Measurements from ENCODE around the gene PKD2L2. TPM values are rescaled to one million over a fixed set of nuclear protein-coding genes. Genes with fewer than 3 reads are reported as not detected.
A peak's percentile ranks its signal among the peaks of the same experiment; 100 is the strongest.

Gene PKD2L2
- total and polyA plus RNA-seq, 9 of the 15 experiments (the other 6 are each of a cell fraction or from before 2014, with no cell fraction given): 0.08 to 0.25 (median 0.11) TPM; not detected in 5

GRCh38 chr5:137888863-137889759 lies at the start of gene PKD2L2 (continued):
- TF ChIP-seq SNAPC5 (CRISPR knock-in tag; IDR thresholded peaks at IDR 0.05): no peak
- no peak for TF ChIP-seq EHMT2 (IDR thresholded peaks at IDR 0.05)
- TF ChIP-seq CAMTA2 (CRISPR knock-in tag; conservative IDR thresholded peaks at IDR 0.05): no peak
- TF ChIP-seq PBX2 (CRISPR knock-in tag; IDR thresholded peaks at IDR 0.05; ENCODE audit: low read depth): no peak
- TF ChIP-seq PBX2 (tag; conservative IDR thresholded peaks at IDR 0.05; ENCODE audit: low read depth): no peak
- TF ChIP-seq ZNF561 (CRISPR knock-in tag; conservative IDR thresholded peaks at IDR 0.05): no peak
- no peak for TF ChIP-seq ZNF3 (CRISPR knock-in tag; IDR thresholded peaks at IDR 0.05)
- no peak for TF ChIP-seq ZNF324 (CRISPR knock-in tag; IDR thresholded peaks at IDR 0.05)
- peak; percentile 96 for TF ChIP-seq PHF8 (IDR thresholded peaks at IDR 0.05; ENCODE audit: borderline replicate concordance, low read length)
- no peak for TF ChIP-seq RAD21 (CRISPR knock-in tag; conservative IDR thresholded peaks at IDR 0.05 in 1 of 2, IDR thresholded peaks at IDR 0.05 in 1 of 2)
- TF ChIP-seq ZNF639 (CRISPR knock-in tag; conservative IDR thresholded peaks at IDR 0.05 in 1 of 2, IDR thresholded peaks at IDR 0.05 in 1 of 2): 0 out of 4 replicates have a peak, but pooled peaks of 1 of the 2 experiments have one; percentile 28
- TF ChIP-seq POLR3G (IDR thresholded peaks at IDR 0.05; ENCODE audit: extremely low read depth, insufficient read length, insufficient replicate concordance): no peak
- TF ChIP-seq ETS1 (conservative IDR thresholded peaks at IDR 0.05; ENCODE audit: control insufficient read depth, low read depth, low read length): no peak; the same call in 1 of the 2 replicates
- no peak for TF ChIP-seq PRMT5 (CRISPR knock-in tag; IDR thresholded peaks at IDR 0.05)
- TF ChIP-seq ATF3 (IDR thresholded peaks at IDR 0.05): no peak
- TF ChIP-seq ATF3 (CRISPR knock-in tag; conservative IDR thresholded peaks at IDR 0.05): no peak
- no peak for TF ChIP-seq KHSRP (IDR thresholded peaks at IDR 0.05)
- TF ChIP-seq RHOXF2B (CRISPR knock-in tag; conservative IDR thresholded peaks at IDR 0.05): no peak
- TF ChIP-seq MITF (IDR thresholded peaks at IDR 0.05): no peak
